Left ventricle myocardium inferior (tissue), 1 donor: ENCODE results near the gene SBF2. TPM values are rescaled to one million over a fixed set of nuclear protein-coding genes. Genes with fewer than 3 reads are reported as not detected.

Experiments used
- DNase-seq: peaks from one replicate; pipeline ENCODE4 v3.0.0-alpha.2; 2020
- H3K27ac ChIP-seq: fragments of 200-600 bp; replicated peaks from 2 replicates; pipeline ENCODE4 v1.8.0; 2021
- H3K27me3 ChIP-seq: fragments of 200-600 bp; 2 replicates; pipeline ENCODE4 v1.8.0; 2021; ENCODE audit warnings: low read depth
- H3K36me3 ChIP-seq: fragments of 200-600 bp; 2 replicates; pipeline ENCODE4 v1.8.0; 2021
- H3K4me1 ChIP-seq: fragments of 200-600 bp; 2 replicates; pipeline ENCODE4 v1.8.0; 2021
- H3K4me3 ChIP-seq: fragments of 200-600 bp; 2 replicates; pipeline ENCODE4 v1.8.0; 2021; ENCODE audit warnings: mild to moderate bottlenecking, moderate library complexity
- H3K9me3 ChIP-seq: fragments of 200-600 bp; replicated peaks from 2 replicates; pipeline ENCODE4 v1.8.0; 2021
- CTCF ChIP-seq: fragments of 200-600 bp; IDR thresholded peaks from 2 replicates; pipeline ENCODE4 v1.8.0; 2021; ENCODE audit warnings: antibody characterized with exemption, mild to moderate bottlenecking, borderline replicate concordance
- intact Hi-C: fragments of 100-400 bp; cut with micrococcal nuclease; formaldehyde crosslinking; loops from one replicate; pipeline ENCODE4 v1.11.0; 2022
- total RNA-seq: library from RNA; stranded (reverse); fragmentation: NEBNext Ultra II Directional; extraction: Animal tissue kit (Norgen Biotek cat#: 25700); gene quantifications from one replicate; pipeline ENCODE4 v1.2.1, GENCODE V29; 2021
- donor health status: DM: no; HTN: yes; CAD: no; lungs with severe emphysema.

Gene SBF2
- total RNA-seq, 1 donor from 2014 or later, result 17.8 TPM

- H3K9me3 ChIP-seq, result no peaks in the 10 kb centered on the region
- intact Hi-C loops, result no loop called here
- no peaks in the 10 kb centered on the region for H3K27me3 ChIP-seq
- H3K36me3 ChIP-seq, result peaks cover 24% of the 10 kb centered on the region
- no peak overlapping the region for H3K27ac ChIP-seq
- no peak for DNase-seq
- TF ChIP-seq CTCF, result no peak
- H3K4me3 ChIP-seq, result no peak overlapping the region
- no peaks in the 10 kb centered on the region for H3K4me1 ChIP-seq
Measured at GRCh38 chr11:10029386-10030121, 264.5 kb downstream of the SBF2 start.

- TF ChIP-seq CTCF, result no peak
- Histone ChIP-seq H3K4me1 (peaks cover 10% of the 10 kb centered on the region), H3K27ac (no peak overlapping the region), H3K36me3 (peaks cover 24% of the 10 kb centered on the region), H3K27me3 (no peaks in the 10 kb centered on the region), H3K9me3 (no peaks in the 10 kb centered on the region), H3K4me3 (no peak overlapping the region)
- intact Hi-C loops, result no loop called here
- no peak for DNase-seq
Measured at GRCh38 chr11:10026514-10026913, 267.5 kb downstream of the SBF2 start.

GRCh38 chr11:10023212-10023611 lies 270.8 kb downstream of the SBF2 start:
- H3K27ac ChIP-seq, result no peak overlapping the region
- peaks cover 24% of the 10 kb centered on the region for H3K4me1 ChIP-seq
- peaks cover 13% of the 10 kb centered on the region for H3K36me3 ChIP-seq
- H3K9me3 ChIP-seq, result no peaks in the 10 kb centered on the region
- H3K27me3 ChIP-seq, result no peaks in the 10 kb centered on the region
- H3K4me3 ChIP-seq, result no peak overlapping the region
- no peak for DNase-seq
- no peak for TF ChIP-seq CTCF
- intact Hi-C loops, result no loop called here

- intact Hi-C loops, result no loop called here
- no peak overlapping the region for H3K4me3 ChIP-seq
- H3K9me3 ChIP-seq, result no peaks in the 10 kb centered on the region
- DNase-seq, result no peak
- no peak overlapping the region for H3K27ac ChIP-seq
- no peaks in the 10 kb centered on the region for H3K27me3 ChIP-seq
- H3K4me1 ChIP-seq, result peaks cover 24% of the 10 kb centered on the region
- H3K36me3 ChIP-seq, result peaks cover 10% of the 10 kb centered on the region
- no peak for TF ChIP-seq CTCF
Measured at GRCh38 chr11:10022764-10023163, 271.3 kb downstream of the SBF2 start.

GRCh38 chr11:10021563-10021962 lies 272.5 kb downstream of the SBF2 start:
- Histone ChIP-seq H3K27me3 (no peaks in the 10 kb centered on the region), H3K4me3 (no peak overlapping the region), H3K4me1 (peaks cover 24% of the 10 kb centered on the region), H3K36me3 (peaks cover 4% of the 10 kb centered on the region), H3K9me3 (no peaks in the 10 kb centered on the region), H3K27ac (no peak overlapping the region)
- intact Hi-C loops, result no loop called here
- no peak for TF ChIP-seq CTCF
- no peak for DNase-seq
